ENCODE results near the gene DBNL. TPM values are rescaled to one million over a fixed set of nuclear protein-coding genes. Genes with fewer than 3 reads are reported as not detected.

DBNL gene
- total RNA-seq, 2 experiments from 2014 or later, result 148 to 153 TPM

- CTCF ChIA-PET, result interaction anchor here (0.8 to 1.2 kb wide), 2 partner anchors 11 to 17 kb away, joined by 3 read pairs; partner anchors contain the start of gene DBNL
- DNase-seq, result no peak
These were observed 17.2 kb downstream of the DBNL start for GRCh38 chr7:44061645-44062179.

DNA sequence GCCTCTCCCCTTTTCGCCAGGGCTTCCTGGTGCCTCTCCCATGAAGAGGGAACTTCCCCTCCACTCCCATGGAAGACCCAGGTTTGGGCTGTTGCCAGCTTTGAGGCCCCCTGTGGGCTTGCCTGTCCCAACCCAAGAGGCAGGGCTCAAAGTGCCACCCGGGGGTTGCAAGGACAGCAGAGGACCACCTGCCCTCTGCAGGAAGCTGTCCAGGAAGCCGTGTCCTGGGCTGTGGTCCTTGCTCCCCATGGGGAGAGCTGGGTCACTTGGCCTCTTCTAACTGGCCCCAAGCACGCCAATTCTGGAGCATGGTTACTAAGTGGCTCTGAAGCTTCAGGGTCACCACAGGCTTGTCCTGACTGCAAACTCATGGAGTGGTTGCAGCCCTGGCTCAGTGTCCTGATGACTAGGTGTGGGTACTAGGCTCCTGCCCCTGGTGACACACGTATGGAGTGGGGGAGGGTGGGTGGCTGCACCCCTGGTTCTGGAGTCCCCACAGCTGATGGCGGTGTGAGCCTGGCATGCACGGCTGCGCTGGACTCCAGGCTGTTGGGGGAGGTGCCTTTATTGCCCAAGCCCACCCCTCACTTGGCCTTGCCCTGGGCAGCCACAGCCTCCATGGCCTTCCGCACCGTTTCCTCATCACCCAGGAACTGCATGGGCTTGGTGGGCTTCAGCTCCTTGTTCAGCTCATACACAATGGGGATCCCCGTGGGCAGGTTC, 17.8 kb downstream of the DBNL start:
- H3K27me3 Mint-ChIP-seq, result no peaks in the 10 kb centered on the region
- DNase-seq, result no peak
- peaks cover 16% of the 10 kb centered on the region for H3K4me1 Mint-ChIP-seq
- no peak overlapping the region for H3K27ac Mint-ChIP-seq
- H3K4me3 Mint-ChIP-seq, result no peak overlapping the region
- ATAC-seq, result no peak
- no peaks in the 10 kb centered on the region for H3K9me3 Mint-ChIP-seq (ENCODE audit: low read depth)
- CTCF ChIA-PET, result interaction anchor here (0.8 to 1.3 kb wide), 3 partner anchors 10 to 134 kb away, joined by 3 read pairs; partner anchors contain the start of gene DBNL
- peaks cover 29% of the 10 kb centered on the region for H3K36me3 Mint-ChIP-seq

More at GRCh38 chr7:44061645-44062179, 17.2 kb downstream of the DBNL start:
- Mint-ChIP-seq H3K27ac (no peak overlapping the region), H3K4me1 (peaks cover 16% of the 10 kb centered on the region), H3K9me3 (ENCODE audit: low read depth) (no peaks in the 10 kb centered on the region), H3K27me3 (no peaks in the 10 kb centered on the region), H3K36me3 (peaks cover 31% of the 10 kb centered on the region), H3K4me3 (no peak overlapping the region)
- ATAC-seq, result no peak

DNA sequence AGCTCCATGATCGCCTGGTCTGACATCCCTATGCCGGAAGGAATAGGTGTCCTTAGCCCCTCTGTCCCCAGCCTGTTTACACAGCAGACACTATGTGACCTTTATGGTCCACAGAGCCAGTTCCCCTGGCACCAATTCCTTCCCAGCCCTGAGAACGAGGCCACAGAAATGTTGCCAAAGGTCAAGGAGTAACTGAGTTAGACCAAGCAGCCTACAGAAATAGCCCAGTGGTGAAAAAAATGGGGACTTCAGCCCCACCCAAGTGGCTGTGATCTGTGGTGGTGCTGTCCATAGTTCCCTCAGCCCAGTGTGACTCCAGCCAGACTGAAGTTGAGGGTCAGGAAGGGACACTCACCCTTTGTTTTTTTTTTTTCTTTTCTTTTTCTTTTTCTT, 18.4 kb downstream of the DBNL start:
- no peak overlapping the region for H3K27ac Mint-ChIP-seq
- DNase-seq, result no peak

DNA sequence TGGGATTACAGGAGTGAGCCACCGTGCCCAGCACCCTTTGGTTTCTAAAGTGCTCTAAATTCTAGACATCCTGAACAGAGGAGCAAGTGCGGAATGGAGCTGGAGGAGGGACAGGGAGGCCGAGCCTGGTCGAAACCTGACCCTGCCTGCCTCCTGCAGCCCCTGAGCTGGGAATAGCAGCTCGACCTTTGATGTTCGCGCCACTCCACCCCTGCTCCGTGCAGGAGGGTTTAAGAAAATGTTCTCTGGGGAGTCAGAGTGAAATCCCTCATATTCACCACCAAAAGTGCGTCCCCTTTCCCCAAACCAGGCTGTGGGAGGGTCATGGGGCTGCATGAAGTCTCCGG, 19.0 kb downstream of the DBNL start:
- Mint-ChIP-seq H3K27me3 (no peaks in the 10 kb centered on the region), H3K27ac (no peak overlapping the region), H3K4me3 (no peak overlapping the region), H3K9me3 (ENCODE audit: low read depth) (no peaks in the 10 kb centered on the region), H3K36me3 (peaks cover 19% of the 10 kb centered on the region), H3K4me1 (peaks cover 11% of the 10 kb centered on the region)
- CTCF ChIA-PET, result interaction anchor here (1.3 kb wide), 1 partner anchor 133 kb away, joined by 3 read pairs; no protein-coding TSS in a partner anchor
- DNase-seq, result no peak
- ATAC-seq, result no peak

More for the DNA sequence above, 18.4 kb downstream of the DBNL start:
- Mint-ChIP-seq H3K27me3 (no peaks in the 10 kb centered on the region), H3K4me3 (no peak overlapping the region), H3K9me3 (ENCODE audit: low read depth) (no peaks in the 10 kb centered on the region), H3K36me3 (peaks cover 24% of the 10 kb centered on the region), H3K4me1 (peaks cover 15% of the 10 kb centered on the region)
- CTCF ChIA-PET, result interaction anchor here (0.8 to 1.3 kb wide), 3 partner anchors 10 to 134 kb away, joined by 3 read pairs; partner anchors contain the start of gene DBNL
- ATAC-seq, result no peak

- CTCF ChIA-PET, result interaction anchor here (1.4 kb wide), 1 partner anchor 132 kb away, joined by 4 read pairs; no protein-coding TSS in a partner anchor
- Mint-ChIP-seq H3K27ac (no peak overlapping the region), H3K4me1 (peaks cover 10% of the 10 kb centered on the region), H3K36me3 (peaks cover 13% of the 10 kb centered on the region), H3K27me3 (no peaks in the 10 kb centered on the region), H3K9me3 (ENCODE audit: low read depth) (no peaks in the 10 kb centered on the region), H3K4me3 (no peak overlapping the region)
- no peak for DNase-seq
- ATAC-seq, result no peak
These were observed 19.6 kb downstream of the DBNL start for GRCh38 chr7:44063894-44064651.

- H3K36me3 Mint-ChIP-seq, result peaks cover 10% of the 10 kb centered on the region
- no peak overlapping the region for H3K4me3 Mint-ChIP-seq
- CTCF ChIA-PET, result interaction anchor here (1.4 kb wide), 1 partner anchor 131 kb away, joined by 4 read pairs; no protein-coding TSS in a partner anchor
- no peak overlapping the region for H3K27ac Mint-ChIP-seq
- no peak for DNase-seq
- H3K9me3 Mint-ChIP-seq (ENCODE audit: low read depth), result no peaks in the 10 kb centered on the region
- H3K27me3 Mint-ChIP-seq, result no peaks in the 10 kb centered on the region
- H3K4me1 Mint-ChIP-seq, result peaks cover 10% of the 10 kb centered on the region
- peak; percentile 24 for ATAC-seq
These were observed 20.4 kb downstream of the DBNL start for GRCh38 chr7:44064791-44065430.

DNA sequence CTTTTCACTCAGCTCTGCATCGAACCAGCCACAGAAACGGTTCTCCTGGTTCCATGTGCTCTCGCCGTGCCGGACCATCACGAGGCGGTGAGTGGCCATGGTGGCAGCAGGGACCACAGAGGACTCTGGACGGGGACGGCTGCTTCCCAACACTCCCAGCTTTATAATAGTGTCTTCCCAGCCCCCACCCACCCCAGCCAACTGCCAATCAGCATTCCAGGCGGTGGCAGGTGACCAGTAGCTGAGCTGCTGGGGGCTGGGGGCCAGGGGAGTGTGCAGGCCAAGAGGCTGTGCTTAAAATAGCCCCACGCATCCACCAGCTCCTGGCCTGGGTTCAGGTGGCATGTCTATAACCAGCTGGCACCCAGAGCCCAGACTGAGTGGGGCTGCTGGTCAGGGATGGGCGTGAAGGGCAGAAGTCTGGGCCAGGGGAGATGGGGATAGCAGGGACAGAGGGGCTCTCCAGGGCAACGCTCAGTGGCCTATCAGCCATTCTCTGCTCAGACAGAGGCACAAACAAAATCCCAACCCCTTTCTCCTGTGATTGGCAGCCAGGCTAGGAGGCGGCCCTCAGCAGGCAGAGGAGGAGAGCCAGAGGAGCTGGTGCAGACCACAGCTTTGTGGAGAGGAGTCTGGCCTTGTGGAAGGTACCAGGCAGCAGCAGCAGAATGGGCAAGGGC, 21.1 kb downstream of the DBNL start, which contains the start of gene PGAM2:
PGAM2 (minus strand) TSS at position 137 of the 680 bp plus-strand sequence; CDS start at position 99, 38 bp downstream.
- Mint-ChIP-seq H3K27me3 (no peaks in the 10 kb centered on the region), H3K36me3 (peaks cover 4% of the 10 kb centered on the region), H3K27ac (no peak within 1 kb of the TSS), H3K9me3 (ENCODE audit: low read depth) (no peaks in the 10 kb centered on the region), H3K4me1 (peaks cover 10% of the 10 kb centered on the region), H3K4me3 (no peak within 1 kb of the TSS)
- no peak for DNase-seq
- CTCF ChIA-PET, result interaction anchor here (1.4 kb wide), 1 partner anchor 130 kb away, joined by 4 read pairs; no protein-coding TSS in a partner anchor
- ATAC-seq, result peak; percentile 26

- no peak overlapping the region for H3K27ac Mint-ChIP-seq
- CTCF ChIA-PET, result no interaction called here
- peaks cover 10% of the 10 kb centered on the region for H3K4me1 Mint-ChIP-seq
- no peak for ATAC-seq
- H3K9me3 Mint-ChIP-seq (ENCODE audit: low read depth), result no peaks in the 10 kb centered on the region
- H3K36me3 Mint-ChIP-seq, result peaks cover 4% of the 10 kb centered on the region
- H3K27me3 Mint-ChIP-seq, result no peaks in the 10 kb centered on the region
- DNase-seq, result no peak
- no peak overlapping the region for H3K4me3 Mint-ChIP-seq
These were observed 21.6 kb downstream of the DBNL start for GRCh38 chr7:44066111-44066460.

- H3K27me3 Mint-ChIP-seq, result no peaks in the 10 kb centered on the region
- H3K4me1 Mint-ChIP-seq, result peaks cover 10% of the 10 kb centered on the region
- DNase-seq, result no peak
- no peak overlapping the region for H3K4me3 Mint-ChIP-seq
- CTCF ChIA-PET, result interaction anchor here (1.2 kb wide), 1 partner anchor 57 kb away, joined by 3 read pairs; the partner anchor contains the start of gene POLD2
- no peak for ATAC-seq
- no peaks in the 10 kb centered on the region for H3K9me3 Mint-ChIP-seq (ENCODE audit: low read depth)
- H3K36me3 Mint-ChIP-seq, result peaks cover 1% of the 10 kb centered on the region
- H3K27ac Mint-ChIP-seq, result no peak overlapping the region
These were observed 22.1 kb downstream of the DBNL start for GRCh38 chr7:44066494-44067063.

DNA sequence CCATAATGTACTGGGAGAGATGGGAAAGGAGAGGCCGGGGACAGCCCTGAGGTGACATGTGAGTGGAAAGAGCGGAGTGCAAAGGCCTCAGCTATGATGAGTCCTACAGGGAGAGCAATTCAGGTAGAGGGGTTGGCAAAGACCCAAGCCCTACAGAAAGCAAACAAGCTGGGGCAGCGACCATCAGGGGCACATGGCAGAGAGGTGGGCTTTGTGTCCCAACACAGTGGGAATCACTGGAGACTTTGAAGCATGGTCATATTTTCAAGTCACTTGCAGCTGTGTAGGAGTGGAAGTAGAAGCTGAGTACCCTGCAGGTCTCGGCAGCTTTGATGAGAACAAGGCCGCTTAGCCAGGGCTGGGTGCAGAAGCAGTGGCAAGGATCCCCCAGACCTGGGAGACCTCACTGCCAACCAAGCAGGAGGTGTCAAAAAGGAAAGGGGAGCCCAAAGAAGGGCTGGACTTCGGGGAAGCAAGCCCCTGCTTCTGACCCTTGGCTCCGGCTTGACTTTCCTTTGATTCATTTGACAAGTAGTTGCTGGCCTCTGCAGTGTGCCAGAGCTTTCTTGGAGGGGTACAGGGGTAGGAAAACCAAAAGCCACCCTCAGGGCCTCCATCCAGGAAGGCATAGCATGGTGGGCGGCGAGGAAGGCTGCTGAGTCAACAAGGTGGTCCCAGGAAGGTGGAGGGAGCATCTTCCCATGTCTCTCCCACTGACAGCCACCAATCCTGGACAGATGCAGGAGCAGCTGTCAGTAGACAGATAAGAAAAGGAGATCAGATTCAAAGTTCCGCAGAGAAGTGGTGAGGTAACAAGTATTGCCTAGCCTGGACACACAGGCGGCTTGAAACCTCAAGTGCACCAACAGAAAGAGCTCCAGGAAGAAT, 22.8 kb downstream of the DBNL start:
- Mint-ChIP-seq H3K27ac (no peak overlapping the region), H3K36me3 (no peaks in the 10 kb centered on the region), H3K4me3 (no peak overlapping the region), H3K27me3 (no peaks in the 10 kb centered on the region), H3K4me1 (peaks cover 10% of the 10 kb centered on the region), H3K9me3 (ENCODE audit: low read depth) (no peaks in the 10 kb centered on the region)
- CTCF ChIA-PET, result interaction anchor here (1.1 to 1.2 kb wide), 2 partner anchors 56 to 130 kb away, joined by 3 read pairs; partner anchors contain the start of gene POLD2
- DNase-seq, result no peak
- no peak for ATAC-seq

- H3K27me3 Mint-ChIP-seq, result no peaks in the 10 kb centered on the region
- peaks cover 10% of the 10 kb centered on the region for H3K4me1 Mint-ChIP-seq
- H3K27ac Mint-ChIP-seq, result no peak overlapping the region
- H3K9me3 Mint-ChIP-seq (ENCODE audit: low read depth), result no peaks in the 10 kb centered on the region
- no peaks in the 10 kb centered on the region for H3K36me3 Mint-ChIP-seq
- H3K4me3 Mint-ChIP-seq, result no peak overlapping the region
- ATAC-seq (no peak), DNase-seq (no peak)
- CTCF ChIA-PET, result interaction anchor here (1.1 kb wide), 1 partner anchor 129 kb away, joined by 3 read pairs; no protein-coding TSS in a partner anchor
These were observed 23.6 kb downstream of the DBNL start for GRCh38 chr7:44068054-44068453.
